Fibroblast of mammary gland (primary cell): ENCODE measurements around the gene MCM6.
A peak's percentile ranks its signal among the peaks of the same experiment; 100 is the strongest.

Experiments used
- DNase-seq: peaks from one replicate; pipeline ENCODE4 v3.0.0-alpha.2; 2010; ENCODE audit warnings: low read depth
- H3K4me3 ChIP-seq: 2 replicates; pipeline ENCODE4 v1.5.1; 2011; ENCODE audit warnings: low read depth, mild to moderate bottlenecking, low read length, moderate library complexity; ENCODE audit not compliant: control insufficient read depth
- CTCF ChIP-seq: conservative IDR thresholded peaks from 2 replicates; pipeline ENCODE4 v1.5.1; 2011; ENCODE audit warnings: low read depth, low read length, inconsistent platforms; ENCODE audit not compliant: control insufficient read depth, insufficient read depth

The MCM6 gene

DNA sequence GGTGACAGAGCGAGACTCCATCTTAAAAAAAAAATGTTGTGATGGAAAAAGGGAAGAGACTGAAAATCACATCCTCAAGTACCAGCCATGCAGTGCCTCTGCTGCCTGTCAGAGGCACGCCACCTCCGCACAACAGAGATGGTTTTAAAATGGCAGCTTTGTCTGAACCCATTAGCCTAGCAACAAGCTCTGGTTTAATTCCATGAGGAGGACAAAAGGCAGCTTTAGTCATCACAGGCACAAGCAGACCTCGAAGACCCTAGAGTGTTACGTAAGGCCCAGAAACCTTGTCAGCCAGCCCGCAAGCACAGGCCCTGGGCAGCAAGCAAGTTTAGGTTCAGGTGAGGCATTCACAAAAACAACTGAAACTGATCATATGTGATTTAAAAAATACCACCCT, 49.7 kb downstream of the MCM6 start:
- DNase-seq: no peak
- TF ChIP-seq CTCF: no peak
- no peak overlapping the region for H3K4me3 ChIP-seq

DNA sequence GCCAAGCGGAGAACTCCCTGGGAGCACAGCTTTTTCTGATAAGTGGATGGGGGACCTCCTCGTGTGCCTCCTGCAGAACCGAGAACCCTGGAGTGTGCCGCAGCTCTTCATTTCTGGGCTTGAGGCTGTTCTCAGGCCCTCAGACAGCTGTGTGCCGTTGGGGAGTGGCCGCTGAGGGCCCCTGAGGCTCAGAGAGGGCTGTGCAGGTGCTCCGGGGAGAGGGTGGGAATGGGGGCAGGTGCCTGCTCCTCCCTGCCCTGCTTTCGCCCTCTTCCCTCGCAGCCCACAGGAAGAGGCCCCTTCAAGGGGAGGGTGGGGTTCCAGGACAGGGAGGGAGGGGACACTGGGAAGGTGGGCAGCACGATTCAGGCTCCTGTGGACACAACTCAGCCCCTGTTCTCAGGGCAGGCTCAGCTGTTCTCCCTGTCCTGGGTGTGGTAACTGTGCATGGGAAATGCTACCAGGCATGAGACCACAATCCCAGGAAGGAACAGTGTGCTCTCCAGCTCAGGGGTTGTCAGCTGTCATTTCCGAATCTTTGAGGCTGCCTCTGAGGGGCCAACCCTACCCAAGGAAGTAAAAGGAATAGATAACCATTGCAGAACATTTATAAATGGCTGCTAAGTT, 50.6 kb downstream of the MCM6 start:
- no peak for DNase-seq
- H3K4me3 ChIP-seq: no peak overlapping the region
- TF ChIP-seq CTCF: no peak

- DNase-seq: no peak
- no peak overlapping the region for H3K4me3 ChIP-seq
- no peak for TF ChIP-seq CTCF
Observed at GRCh38 chr2:135825131-135825530, 51.1 kb downstream of the MCM6 start.

GRCh38 chr2:135822855-135823254, 53.4 kb downstream of the MCM6 start:
- TF ChIP-seq CTCF: no peak
- no peak overlapping the region for H3K4me3 ChIP-seq
- DNase-seq: no peak

DNA sequence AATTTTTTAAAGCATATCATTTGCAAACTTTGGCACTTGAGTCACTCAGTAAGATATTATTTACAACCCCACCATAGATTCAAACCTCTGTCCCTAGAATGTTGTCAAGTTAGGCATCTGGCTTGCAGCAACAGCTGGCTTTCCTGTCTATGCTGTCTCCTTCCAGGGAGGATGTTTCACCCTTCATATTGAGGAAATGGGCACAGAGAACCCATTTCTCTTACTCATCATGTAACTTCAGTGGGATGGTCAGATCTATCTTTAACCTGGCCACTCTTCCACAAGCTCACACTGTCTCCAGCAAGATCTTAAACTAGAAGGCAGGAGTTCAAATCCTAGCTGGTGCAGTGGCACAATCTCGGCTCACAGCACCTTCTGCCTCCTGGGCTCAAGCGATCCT, 55.1 kb downstream of the MCM6 start:
- no peak overlapping the region for H3K4me3 ChIP-seq
- no peak for DNase-seq
- TF ChIP-seq CTCF: no peak

- peak; percentile 36 for DNase-seq
- TF ChIP-seq CTCF: no peak
- H3K4me3 ChIP-seq: no peak overlapping the region
Observed at GRCh38 chr2:135820003-135820618, 56.1 kb downstream of the MCM6 start.

- peak; percentile 53 for TF ChIP-seq CTCF
- H3K4me3 ChIP-seq: no peak overlapping the region
- peak; percentile 45 for DNase-seq
Observed at GRCh38 chr2:135818937-135819610, 57.2 kb downstream of the MCM6 start.
